ENCODE data around the gene CAP2. TPM values are rescaled to one million over a fixed set of nuclear protein-coding genes. Genes with fewer than 3 reads are reported as not detected.

Gene CAP2
- total and polyA plus RNA-seq, 8 donors = 6.5 to 10.6 (median 8.0) TPM

DNA sequence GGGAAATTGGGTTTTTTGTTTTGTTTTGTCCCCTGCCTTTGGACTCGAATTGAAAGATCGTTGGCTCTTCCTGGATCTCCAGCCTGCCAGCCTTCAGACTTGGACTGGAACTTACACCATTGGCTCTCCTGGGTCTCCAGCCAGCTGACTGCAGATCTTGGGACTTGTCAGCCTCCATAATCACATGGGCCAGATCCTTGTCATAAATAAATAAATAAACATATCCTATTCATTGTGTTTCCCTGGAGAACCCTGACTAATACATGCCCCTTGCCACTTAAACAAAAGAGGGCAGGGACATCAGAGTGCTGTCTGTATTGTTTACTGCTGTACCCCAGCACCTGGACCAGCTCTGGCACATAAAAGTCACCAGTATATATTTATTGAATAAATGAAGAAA lies 101.5 kb downstream of the CAP2 start:
- H3K4me1 ChIP-seq = peaks cover 0 to 4% of the 10 kb centered on the region in 2 donors
- ATAC-seq (no peak), DNase-seq (no peak)
- no peaks in the 10 kb centered on the region for H3K27me3 ChIP-seq
- no peak for TF ChIP-seq CTCF (IDR thresholded peaks at IDR 0.05)
- no peaks in the 10 kb centered on the region for H3K9me3 ChIP-seq
- H3K4me3 ChIP-seq = no peak overlapping the region
- no peaks in the 10 kb centered on the region for H3K36me3 ChIP-seq
- intact Hi-C loops (cut with DNase I) = no loop called here
- H3K27ac ChIP-seq = no peak overlapping the region

DNA sequence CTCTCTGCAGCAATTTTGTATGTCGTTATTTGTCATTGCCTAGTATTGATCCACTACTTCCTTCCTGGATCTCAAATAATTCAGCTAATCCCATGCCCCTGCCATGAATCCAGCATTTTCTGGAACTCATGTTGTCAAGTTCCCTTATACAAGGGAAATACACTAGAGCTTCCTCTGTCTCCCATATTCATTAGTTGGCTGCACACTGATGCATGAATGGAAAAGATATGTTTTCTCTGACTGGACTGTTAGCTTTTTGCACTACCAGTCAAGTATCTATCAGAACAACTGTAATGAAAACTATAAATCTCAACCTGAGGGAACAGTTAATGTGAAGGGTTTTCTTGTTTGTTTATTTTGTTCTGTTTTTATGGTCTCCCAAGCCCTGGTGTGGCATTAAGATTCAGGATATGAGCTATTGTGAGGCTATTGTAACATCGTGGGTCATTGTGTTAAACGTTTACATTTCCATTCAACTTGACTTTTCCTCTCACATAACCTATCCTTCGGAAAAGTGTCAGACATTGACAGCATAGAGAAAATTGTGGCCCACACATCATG lies 104.2 kb downstream of the CAP2 start:
- Histone ChIP-seq H3K36me3 (no peaks in the 10 kb centered on the region), H3K27me3 (no peaks in the 10 kb centered on the region), H3K4me3 (no peak overlapping the region), H3K4me1 (peaks cover 0 to under 1% of the 10 kb centered on the region in 2 donors), H3K9me3 (no peaks in the 10 kb centered on the region), H3K27ac (no peak overlapping the region)
- no peak for ATAC-seq
- no peak for DNase-seq
- intact Hi-C loops (cut with DNase I) = no loop called here
- TF ChIP-seq CTCF (IDR thresholded peaks at IDR 0.05) = no peak

DNA sequence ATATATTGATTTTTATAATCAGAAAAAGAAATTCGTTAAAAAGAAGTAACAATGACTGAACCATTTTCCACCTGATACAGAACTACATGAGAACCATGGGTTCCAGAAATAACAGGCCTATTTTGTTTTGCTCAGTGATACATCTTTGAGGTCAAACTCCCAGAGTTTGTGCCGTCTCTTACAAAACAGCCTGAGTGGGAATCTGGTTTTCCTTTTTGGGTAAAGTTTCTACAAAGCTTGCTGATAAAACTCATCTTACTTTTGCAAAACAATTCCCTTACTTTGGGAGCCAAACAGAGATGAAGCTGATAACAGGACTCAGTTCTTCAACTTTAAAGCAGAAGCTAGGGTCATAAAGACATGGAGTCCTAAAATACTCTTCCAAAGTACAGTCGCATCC lies 108.0 kb downstream of the CAP2 start:
- no peak overlapping the region for H3K4me3 ChIP-seq
- TF ChIP-seq CTCF (IDR thresholded peaks at IDR 0.05) = no peak
- intact Hi-C loops (cut with DNase I) = no loop called here
- ATAC-seq (no peak), DNase-seq (no peak)
- H3K27me3 ChIP-seq = no peaks in the 10 kb centered on the region
- no peaks in the 10 kb centered on the region for H3K9me3 ChIP-seq
- H3K27ac ChIP-seq = no peak overlapping the region
- H3K4me1 ChIP-seq = no peaks in the 10 kb centered on the region
- no peaks in the 10 kb centered on the region for H3K36me3 ChIP-seq

DNA sequence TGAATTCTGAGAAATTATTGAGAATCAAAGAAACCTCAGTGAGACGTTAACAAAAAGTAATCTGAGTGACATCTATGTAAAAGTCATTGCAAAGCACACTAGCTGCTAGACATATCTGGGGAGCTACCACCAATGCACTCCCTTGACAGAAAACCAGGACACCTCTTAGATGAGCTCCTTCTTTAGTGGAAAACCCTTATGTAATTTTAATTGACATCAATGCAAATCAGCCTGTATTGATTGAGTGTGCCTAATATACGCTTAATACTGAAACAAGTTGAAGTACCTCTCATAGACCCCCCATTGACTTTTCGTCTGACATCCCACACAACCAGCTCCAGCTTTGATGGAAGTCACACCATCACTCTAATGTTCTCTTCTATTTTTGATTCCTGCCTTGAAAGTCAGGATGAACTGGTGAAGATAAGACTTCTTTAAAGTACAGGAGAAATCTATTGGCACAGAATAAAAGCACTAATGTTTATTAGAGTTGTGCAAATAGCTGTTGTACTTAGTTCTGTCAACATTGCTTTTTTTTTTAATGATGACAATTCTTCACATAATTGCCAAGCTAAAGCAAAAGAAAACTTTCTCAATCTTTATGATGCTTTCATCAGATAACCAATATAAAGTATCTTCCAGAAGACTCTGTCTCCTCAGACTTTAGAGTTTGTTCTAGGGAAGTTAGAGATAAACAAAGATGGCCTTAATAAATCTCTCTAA lies 108.7 kb downstream of the CAP2 start:
- intact Hi-C loops (cut with DNase I) = no loop called here
- Histone ChIP-seq H3K27me3 (no peaks in the 10 kb centered on the region), H3K9me3 (no peaks in the 10 kb centered on the region), H3K27ac (no peak overlapping the region), H3K36me3 (no peaks in the 10 kb centered on the region), H3K4me3 (no peak overlapping the region), H3K4me1 (no peaks in the 10 kb centered on the region)
- DNase-seq (no peak), ATAC-seq (no peak)
- no peak for TF ChIP-seq CTCF (IDR thresholded peaks at IDR 0.05)

DNA sequence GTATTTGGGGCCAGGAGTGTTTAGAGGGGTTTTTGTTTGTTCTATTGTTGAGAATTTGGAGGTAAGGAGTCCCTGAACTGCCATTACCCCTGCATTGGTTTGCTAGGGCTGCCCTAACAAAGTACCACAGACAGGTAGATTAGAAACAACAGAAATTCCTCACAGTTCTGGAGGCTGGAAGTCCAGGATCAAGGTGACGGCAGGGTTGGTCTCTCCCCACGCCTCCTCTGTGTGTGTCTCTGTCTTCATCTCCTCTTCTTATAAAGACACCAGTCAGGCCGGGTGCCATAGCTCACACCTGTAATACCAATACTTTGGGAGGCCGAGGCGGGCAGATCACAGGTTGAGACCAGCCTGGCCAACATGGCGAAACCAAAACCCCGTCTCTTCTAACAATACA lies 109.7 kb downstream of the CAP2 start:
- Histone ChIP-seq H3K27me3 (no peaks in the 10 kb centered on the region), H3K4me1 (no peaks in the 10 kb centered on the region), H3K36me3 (no peaks in the 10 kb centered on the region), H3K9me3 (no peaks in the 10 kb centered on the region), H3K4me3 (no peak overlapping the region), H3K27ac (no peak overlapping the region)
- no peak for DNase-seq
- no peak for ATAC-seq
- TF ChIP-seq CTCF (IDR thresholded peaks at IDR 0.05) = no peak
- intact Hi-C loops (cut with DNase I) = no loop called here
